ENCODE data around the gene FILIP1.
"Not testable (repeated sequence)": the region's sequence is repeated elsewhere in the genome, so short reads cannot be mapped to it uniquely, and the experiment has no call there.

The FILIP1 gene

GRCh38 chr6:75415804-75416203 is 77.8 kb downstream of the FILIP1 start:
- no peak for DNase-seq

GRCh38 chr6:75414445-75415021 is 79.1 kb downstream of the FILIP1 start:
- no peak for DNase-seq

- no peak for DNase-seq
These were observed 80.5 kb downstream of the FILIP1 start for GRCh38 chr6:75412969-75413662.

- DNase-seq: not testable (repeated sequence)
These were observed 83.0 kb downstream of the FILIP1 start for GRCh38 chr6:75410564-75410963.

- DNase-seq: no peak
These were observed 83.7 kb downstream of the FILIP1 start for GRCh38 chr6:75409928-75410327.

GRCh38 chr6:75409286-75409685 is 84.3 kb downstream of the FILIP1 start:
- DNase-seq: no peak

GRCh38 chr6:75403563-75404080 is 90.0 kb downstream of the FILIP1 start:
- no peak for DNase-seq

- no peak for DNase-seq
These were observed 91.3 kb downstream of the FILIP1 start for GRCh38 chr6:75402296-75402695.

GRCh38 chr6:75397656-75398465 is 95.7 kb downstream of the FILIP1 start:
- DNase-seq: no peak

GRCh38 chr6:75397171-75397570 is 96.4 kb downstream of the FILIP1 start:
- no peak for DNase-seq

GRCh38 chr6:75396005-75396800 is 97.4 kb downstream of the FILIP1 start:
- DNase-seq: no peak

GRCh38 chr6:75393806-75394205 is 99.8 kb downstream of the FILIP1 start:
- DNase-seq: no peak

GRCh38 chr6:75391276-75391675 is 102.3 kb downstream of the FILIP1 start:
- DNase-seq: no peak

GRCh38 chr6:75386050-75386770 is 107.4 kb downstream of the FILIP1 start:
- DNase-seq: no peak

- no peak for DNase-seq
These were observed 109.5 kb downstream of the FILIP1 start for GRCh38 chr6:75384116-75384515.

- no peak for DNase-seq
These were observed 111.0 kb downstream of the FILIP1 start for GRCh38 chr6:75382634-75382900.

GRCh38 chr6:75381877-75382633 is 111.5 kb downstream of the FILIP1 start:
- no peak for DNase-seq

GRCh38 chr6:75379536-75379935 is 114.1 kb downstream of the FILIP1 start:
- DNase-seq: no peak

GRCh38 chr6:75378101-75378500 is 115.5 kb downstream of the FILIP1 start:
- no peak for DNase-seq

- DNase-seq: no peak
These were observed 116.2 kb downstream of the FILIP1 start for GRCh38 chr6:75377386-75377785.

GRCh38 chr6:75376347-75377024 is 117.1 kb downstream of the FILIP1 start:
- DNase-seq: no peak
